Glutamatergic neuron (in vitro differentiated cells): Measurements from ENCODE around the gene RALGPS1. TPM values are rescaled to one million over a fixed set of nuclear protein-coding genes. Genes with fewer than 3 reads are reported as not detected.
"Not testable (repeated sequence)": the region's sequence is repeated elsewhere in the genome, so short reads cannot be mapped to it uniquely, and the experiment has no call there.

Experiments used
- DNase-seq: peaks from one replicate; pipeline ENCODE4 v3.0.0; 2022
- H3K27ac Mint-ChIP-seq: one replicate; pipeline ENCODE4 v1.8.0; 2020; ENCODE audit warnings: mild to moderate bottlenecking, mixed read lengths, inconsistent platforms; ENCODE audit not compliant: unreplicated experiment
- H3K27me3 Mint-ChIP-seq: one replicate; pipeline ENCODE4 v1.8.0; 2020; ENCODE audit warnings: mild to moderate bottlenecking, moderate library complexity, mixed read lengths, inconsistent platforms; ENCODE audit not compliant: unreplicated experiment
- H3K36me3 Mint-ChIP-seq: one replicate; pipeline ENCODE4 v1.8.0; 2020; ENCODE audit warnings: mild to moderate bottlenecking, mixed read lengths, inconsistent platforms; ENCODE audit not compliant: unreplicated experiment
- H3K4me1 Mint-ChIP-seq: one replicate; pipeline ENCODE4 v1.8.0; 2020; ENCODE audit warnings: mild to moderate bottlenecking, low read depth, mixed read lengths, inconsistent platforms; ENCODE audit not compliant: unreplicated experiment
- H3K4me3 Mint-ChIP-seq: one replicate; pipeline ENCODE4 v1.8.0; 2020; ENCODE audit warnings: mild to moderate bottlenecking, mixed read lengths, inconsistent platforms; ENCODE audit not compliant: unreplicated experiment
- H3K9me3 Mint-ChIP-seq: one replicate; pipeline ENCODE4 v1.8.0; 2020; ENCODE audit warnings: mild to moderate bottlenecking, moderate library complexity, mixed read lengths, inconsistent platforms; ENCODE audit not compliant: unreplicated experiment
- CTCF ChIP-seq: fragments of 200-600 bp; sonication (generic); IDR thresholded peaks from one replicate; pipeline ENCODE4 v1.5.0; 2021; ENCODE audit not compliant: partially characterized antibody, unreplicated experiment
- total RNA-seq: library from RNA; stranded (reverse); fragmentation: NEBNext Ultra II Directional; extraction: Animal tissue kit (Norgen Biotek cat#: 25700); gene quantifications from one replicate; pipeline ENCODE4 v1.2.1, GENCODE V29; 2021; ENCODE audit not compliant: unreplicated experiment

Gene RALGPS1
- total RNA-seq, 1 donor from 2014 or later = 23.8 TPM

- Mint-ChIP-seq H3K4me3 (no peak overlapping the region), H3K27me3 (no peaks in the 10 kb centered on the region), H3K9me3 (no peaks in the 10 kb centered on the region), H3K27ac (no peak overlapping the region), H3K4me1 (no peaks in the 10 kb centered on the region), H3K36me3 (no peaks in the 10 kb centered on the region)
- DNase-seq = no peak
- TF ChIP-seq CTCF = no peak
These were observed 254.9 kb downstream of the RALGPS1 start for GRCh38 chr9:127169575-127169883.

GRCh38 chr9:127170103-127170502 lies 255.5 kb downstream of the RALGPS1 start:
- no peak overlapping the region for H3K27ac Mint-ChIP-seq
- no peak for TF ChIP-seq CTCF
- H3K4me1 Mint-ChIP-seq = no peaks in the 10 kb centered on the region
- no peaks in the 10 kb centered on the region for H3K36me3 Mint-ChIP-seq
- DNase-seq = no peak
- no peaks in the 10 kb centered on the region for H3K27me3 Mint-ChIP-seq
- H3K4me3 Mint-ChIP-seq = no peak overlapping the region
- H3K9me3 Mint-ChIP-seq = no peaks in the 10 kb centered on the region

- no peak for DNase-seq
- Mint-ChIP-seq H3K9me3 (no peaks in the 10 kb centered on the region), H3K4me3 (no peak overlapping the region), H3K27ac (no peak overlapping the region), H3K4me1 (no peaks in the 10 kb centered on the region), H3K27me3 (no peaks in the 10 kb centered on the region), H3K36me3 (no peaks in the 10 kb centered on the region)
- no peak for TF ChIP-seq CTCF
These were observed 256.1 kb downstream of the RALGPS1 start for GRCh38 chr9:127170652-127171051.

- not testable (repeated sequence) for H3K27ac Mint-ChIP-seq, H3K4me1 Mint-ChIP-seq, H3K4me3 Mint-ChIP-seq, H3K9me3 Mint-ChIP-seq, H3K36me3 Mint-ChIP-seq, H3K27me3 Mint-ChIP-seq, DNase-seq
These were observed 256.8 kb downstream of the RALGPS1 start for GRCh38 chr9:127171348-127171747.

- H3K9me3 Mint-ChIP-seq = peaks cover 2% of the 10 kb centered on the region
- H3K27me3 Mint-ChIP-seq = no peaks in the 10 kb centered on the region
- H3K36me3 Mint-ChIP-seq = no peaks in the 10 kb centered on the region
- H3K4me1 Mint-ChIP-seq = no peaks in the 10 kb centered on the region
- H3K27ac Mint-ChIP-seq = no peak overlapping the region
- peak; percentile 3 for DNase-seq
- no peak for TF ChIP-seq CTCF
- no peak overlapping the region for H3K4me3 Mint-ChIP-seq
These were observed 257.6 kb downstream of the RALGPS1 start for GRCh38 chr9:127172066-127172707.

GRCh38 chr9:127173063-127173462 lies 258.5 kb downstream of the RALGPS1 start:
- TF ChIP-seq CTCF = no peak
- Mint-ChIP-seq H3K27me3 (no peaks in the 10 kb centered on the region), H3K4me1 (peaks cover 3% of the 10 kb centered on the region), H3K4me3 (no peak overlapping the region), H3K36me3 (no peaks in the 10 kb centered on the region), H3K9me3 (peaks cover 2% of the 10 kb centered on the region), H3K27ac (no peak overlapping the region)
- no peak for DNase-seq
